HG02642 (cell line): ENCODE data around the gene RAD21L1.

ENCODE experiments used
- ATAC-seq: cut with Tn5 transposase; IDR thresholded peaks from one replicate; pipeline ENCODE4 v1.9.1; 2021; ENCODE audit warnings: mild to moderate bottlenecking; ENCODE audit not compliant: unreplicated experiment, poor library complexity

Gene RAD21L1

DNA sequence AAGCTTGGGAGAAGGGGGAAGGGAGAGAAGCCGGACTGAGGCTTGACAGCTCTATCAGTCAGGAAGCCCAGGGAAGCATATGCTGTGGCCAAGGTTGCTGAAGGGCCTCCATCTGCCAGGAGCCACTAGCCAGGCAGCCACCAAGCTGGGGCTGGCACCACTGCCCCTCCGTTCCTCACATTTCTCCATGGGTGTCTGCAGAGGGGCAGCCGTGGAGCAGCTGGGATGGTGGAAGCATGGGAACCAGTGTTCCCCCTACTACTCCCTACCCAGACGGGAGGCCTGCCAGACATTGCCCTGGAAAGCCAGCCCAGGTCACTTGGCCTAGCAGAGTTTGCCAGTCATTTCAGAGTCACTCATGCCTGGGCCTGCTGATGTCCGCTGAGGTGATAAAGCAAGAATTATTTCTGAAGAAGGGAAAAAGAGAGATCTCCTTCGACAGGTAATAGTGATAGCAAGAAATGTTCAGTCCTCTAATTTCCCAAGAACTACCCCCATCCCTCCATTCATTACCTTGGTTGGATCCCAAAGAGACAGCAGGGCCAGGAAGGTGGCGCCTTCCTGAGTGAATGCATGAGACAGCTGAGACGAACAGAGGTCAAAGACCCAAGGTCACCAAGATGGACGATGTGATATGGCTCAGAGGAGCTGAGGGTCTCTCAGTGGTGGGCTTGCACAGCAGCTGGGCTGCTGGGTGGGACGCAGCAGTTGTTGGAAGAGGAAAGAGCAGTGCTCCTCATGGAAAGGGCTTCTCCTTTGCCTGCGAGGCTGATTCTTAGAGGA, 62.1 kb downstream of the RAD21L1 start:
- ATAC-seq, result no peak

DNA sequence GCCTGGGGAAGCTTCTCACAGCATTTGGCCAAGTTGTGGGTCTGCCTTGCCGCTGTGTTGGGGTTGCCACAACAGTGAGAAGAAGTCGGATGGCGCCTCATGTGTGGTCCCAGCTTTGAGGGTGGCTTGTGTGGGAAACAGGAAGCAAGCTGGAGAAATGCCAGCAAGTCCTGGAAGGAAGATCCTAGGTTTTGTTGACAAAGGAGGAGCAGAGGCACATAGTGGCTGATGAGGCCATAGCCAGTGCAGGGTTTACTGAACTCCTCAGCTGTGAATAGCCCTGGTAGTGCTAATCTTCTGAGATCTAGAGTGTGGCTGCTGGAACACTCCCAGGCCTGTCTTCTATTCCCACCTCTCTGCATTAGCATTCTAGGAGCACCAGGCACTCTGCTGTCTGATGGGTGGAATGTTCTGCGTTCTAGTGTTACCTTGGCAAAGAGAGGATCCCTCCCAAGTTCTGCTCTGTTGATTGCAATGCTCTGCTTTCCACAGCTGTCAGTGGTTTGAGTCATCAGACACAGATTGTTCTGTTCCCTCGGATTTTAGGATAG, 65.4 kb downstream of the RAD21L1 start:
- no peak for ATAC-seq

DNA sequence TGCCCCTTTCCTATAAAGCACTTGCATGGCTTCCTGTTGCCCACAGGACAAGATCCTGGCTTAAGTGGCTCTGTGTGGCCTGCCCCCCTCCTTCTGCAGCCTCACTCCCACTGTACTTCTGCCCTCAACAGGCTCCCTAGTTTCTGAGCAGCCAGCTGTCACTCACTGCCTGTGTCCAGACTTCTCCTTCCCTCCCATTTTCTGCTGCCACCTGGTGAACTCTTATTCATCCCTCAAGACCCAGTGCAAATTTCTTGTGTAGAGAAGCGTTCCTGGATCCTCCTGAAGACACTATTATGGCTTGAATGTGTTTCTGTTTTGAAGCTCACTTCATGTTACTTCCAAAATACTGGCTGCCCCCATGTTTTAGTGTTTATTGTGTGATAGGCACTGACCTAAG, 66.8 kb downstream of the RAD21L1 start:
- ATAC-seq, result no peak

DNA sequence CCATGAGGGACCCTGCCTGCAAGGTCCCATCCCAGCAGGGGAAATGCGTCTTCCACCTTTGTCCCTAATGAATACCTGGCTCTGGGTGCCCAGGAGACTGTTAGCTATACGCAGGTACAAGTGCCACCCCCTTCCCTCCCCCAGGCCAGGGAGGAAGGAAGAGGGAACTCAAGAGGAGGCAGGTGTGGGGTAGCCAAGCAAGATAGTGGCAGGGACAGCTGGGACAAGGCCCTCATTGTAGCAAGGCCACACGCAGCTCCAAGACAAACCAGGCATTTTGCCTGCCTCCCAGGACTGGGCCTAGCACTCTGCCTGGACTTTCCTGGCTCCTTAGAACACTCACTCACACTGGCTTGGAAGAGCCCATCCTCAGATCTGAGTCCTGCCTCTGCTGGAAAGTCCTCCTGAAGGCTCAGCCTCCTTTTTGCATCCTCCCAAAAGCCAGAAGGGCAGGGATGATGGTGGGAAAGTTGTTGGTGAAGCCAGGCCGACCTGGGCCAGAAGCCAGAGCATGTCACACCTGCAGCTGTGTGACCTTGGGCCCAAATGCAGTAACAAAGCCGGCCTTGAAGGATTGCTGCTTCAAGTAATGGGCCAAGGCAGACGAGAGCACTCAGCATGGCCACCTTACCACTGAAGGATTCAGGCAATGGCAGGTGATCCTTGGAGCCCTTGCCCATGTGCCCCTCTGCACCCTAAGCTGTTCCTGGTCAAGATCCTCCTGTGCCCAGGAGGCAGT, 68.0 kb downstream of the RAD21L1 start:
- ATAC-seq, result no peak

DNA sequence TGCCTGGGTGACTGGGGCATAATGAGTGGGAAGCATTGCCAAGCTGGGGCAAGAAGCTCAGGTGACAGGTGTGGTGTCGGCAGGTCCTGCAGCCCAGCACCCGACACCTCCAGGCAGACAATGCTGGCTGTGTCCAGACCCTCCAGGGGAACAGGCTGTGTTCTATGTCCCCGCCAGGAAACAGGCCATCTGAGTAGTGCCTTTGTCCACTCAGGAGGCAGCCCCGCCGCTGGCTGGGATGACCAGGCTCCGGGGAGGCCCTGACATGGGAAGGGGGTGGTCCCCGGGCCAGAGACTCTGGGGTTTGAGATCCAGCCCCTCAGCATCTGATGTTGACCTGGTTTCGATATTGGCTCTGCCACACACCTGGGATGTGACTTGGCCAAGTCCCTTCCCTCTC, 68.7 kb downstream of the RAD21L1 start:
- no peak for ATAC-seq

DNA sequence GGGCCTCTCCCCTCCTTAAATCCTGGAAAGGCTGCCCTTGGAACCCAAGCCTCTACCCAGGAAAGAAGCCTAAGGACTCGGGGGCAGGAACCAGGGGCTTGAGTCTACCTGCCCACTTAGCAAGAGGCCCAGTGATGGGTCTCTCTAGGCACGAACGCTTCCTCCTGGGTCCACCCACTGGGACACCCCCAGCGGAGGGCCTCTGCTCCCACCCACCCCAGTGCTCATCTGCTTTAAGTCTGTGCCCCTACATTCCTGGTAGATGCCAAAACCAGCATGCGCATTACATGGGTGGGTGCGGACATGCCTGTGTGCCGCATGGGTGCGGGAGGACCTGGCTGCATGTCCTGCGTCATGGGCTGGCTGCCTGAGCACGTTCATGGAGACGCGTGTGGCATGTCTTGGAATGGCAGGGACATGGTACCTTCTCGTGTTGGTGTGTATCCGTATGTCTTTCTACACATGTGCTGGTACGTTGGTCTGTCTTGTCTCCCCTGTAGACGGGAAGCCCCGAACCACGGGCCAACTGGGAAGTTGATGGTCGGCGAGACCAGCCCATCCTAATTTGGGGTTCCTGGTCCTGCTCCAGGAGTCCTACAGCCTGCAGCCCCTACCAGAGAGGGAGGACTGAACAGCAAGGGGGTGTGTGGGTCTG, 69.6 kb downstream of the RAD21L1 start:
- ATAC-seq, result no peak

DNA sequence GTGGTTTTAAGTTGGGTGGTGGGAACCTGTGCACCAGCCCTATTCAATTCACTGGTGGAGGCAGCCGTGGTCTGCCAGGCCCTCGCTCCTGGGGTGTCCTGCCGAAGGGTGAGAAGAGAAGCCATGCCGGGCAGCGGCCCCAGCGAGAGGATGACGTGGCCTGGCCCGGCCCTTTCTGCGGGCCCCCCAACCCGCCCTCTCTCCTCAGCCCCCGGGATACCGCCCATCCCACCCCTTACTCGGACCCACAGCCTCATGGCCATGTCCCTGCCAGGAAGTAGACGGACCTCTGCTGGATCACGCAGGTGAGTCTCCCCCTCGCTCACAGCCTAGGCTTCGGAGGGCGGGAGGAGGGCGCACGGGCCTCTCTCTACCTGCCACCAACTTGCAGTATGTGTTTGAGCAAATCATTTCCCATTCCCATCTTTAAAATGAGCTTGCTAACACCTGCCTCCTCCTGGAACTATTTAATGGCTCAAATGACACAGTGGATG, 70.3 kb downstream of the RAD21L1 start:
- no peak for ATAC-seq

GRCh38 chr20:1296922-1297321, 71.1 kb downstream of the RAD21L1 start:
- no peak for ATAC-seq

DNA sequence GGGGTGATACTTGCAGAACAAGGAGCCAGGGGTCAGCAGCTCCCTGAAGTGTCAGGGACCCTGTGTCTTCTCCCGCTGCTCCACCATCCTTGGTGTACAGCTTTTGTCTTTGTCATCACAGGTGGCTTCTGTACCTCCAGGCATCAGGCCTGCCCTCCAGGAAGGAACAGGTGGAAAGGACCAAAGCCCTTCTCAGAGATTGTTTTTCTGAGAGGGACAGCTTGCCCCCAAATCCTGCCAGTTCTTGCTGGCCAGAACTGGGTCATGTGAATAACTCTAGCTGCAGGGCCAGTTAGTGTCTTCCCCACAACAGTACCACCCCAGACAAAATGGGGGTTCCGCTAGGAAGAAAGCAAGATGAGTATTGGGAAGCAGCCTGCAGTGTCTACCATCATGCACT, 71.6 kb downstream of the RAD21L1 start:
- no peak for ATAC-seq

- no peak for ATAC-seq
Measured at GRCh38 chr20:1298166-1298565, 72.3 kb downstream of the RAD21L1 start.

GRCh38 chr20:1298888-1299511, 73.2 kb downstream of the RAD21L1 start:
- ATAC-seq, result no peak

- ATAC-seq, result no peak
Measured at GRCh38 chr20:1299522-1299921, 73.7 kb downstream of the RAD21L1 start.

- no peak for ATAC-seq
Measured at GRCh38 chr20:1300083-1300840, 74.4 kb downstream of the RAD21L1 start.

DNA sequence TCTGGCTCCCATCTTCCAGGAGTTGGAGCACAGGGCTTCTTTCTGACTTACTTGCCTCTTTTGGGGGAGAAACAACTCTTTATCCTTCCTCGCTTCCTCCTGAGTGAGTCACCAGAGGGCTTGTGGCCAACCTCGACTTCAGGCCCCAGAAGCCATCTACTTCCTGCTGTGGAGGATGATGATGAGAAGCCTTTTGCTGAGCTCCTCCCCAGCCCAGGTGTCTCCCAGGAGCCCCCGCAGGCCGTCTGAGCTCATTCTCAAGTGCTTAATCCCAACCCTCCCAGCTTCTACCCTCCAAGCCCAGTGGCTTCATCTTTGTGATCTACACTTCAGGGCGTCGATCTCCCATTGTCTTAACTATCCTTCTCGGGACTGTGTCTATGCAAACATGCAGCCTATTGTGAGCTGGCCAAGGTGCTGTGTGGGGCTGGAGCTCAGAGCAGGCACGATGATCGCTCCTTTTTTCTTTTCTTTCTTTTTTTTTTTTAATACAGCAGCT, 75.2 kb downstream of the RAD21L1 start:
- ATAC-seq, result no peak

GRCh38 chr20:1302685-1303541, 77.1 kb downstream of the RAD21L1 start:
- no peak for ATAC-seq

DNA sequence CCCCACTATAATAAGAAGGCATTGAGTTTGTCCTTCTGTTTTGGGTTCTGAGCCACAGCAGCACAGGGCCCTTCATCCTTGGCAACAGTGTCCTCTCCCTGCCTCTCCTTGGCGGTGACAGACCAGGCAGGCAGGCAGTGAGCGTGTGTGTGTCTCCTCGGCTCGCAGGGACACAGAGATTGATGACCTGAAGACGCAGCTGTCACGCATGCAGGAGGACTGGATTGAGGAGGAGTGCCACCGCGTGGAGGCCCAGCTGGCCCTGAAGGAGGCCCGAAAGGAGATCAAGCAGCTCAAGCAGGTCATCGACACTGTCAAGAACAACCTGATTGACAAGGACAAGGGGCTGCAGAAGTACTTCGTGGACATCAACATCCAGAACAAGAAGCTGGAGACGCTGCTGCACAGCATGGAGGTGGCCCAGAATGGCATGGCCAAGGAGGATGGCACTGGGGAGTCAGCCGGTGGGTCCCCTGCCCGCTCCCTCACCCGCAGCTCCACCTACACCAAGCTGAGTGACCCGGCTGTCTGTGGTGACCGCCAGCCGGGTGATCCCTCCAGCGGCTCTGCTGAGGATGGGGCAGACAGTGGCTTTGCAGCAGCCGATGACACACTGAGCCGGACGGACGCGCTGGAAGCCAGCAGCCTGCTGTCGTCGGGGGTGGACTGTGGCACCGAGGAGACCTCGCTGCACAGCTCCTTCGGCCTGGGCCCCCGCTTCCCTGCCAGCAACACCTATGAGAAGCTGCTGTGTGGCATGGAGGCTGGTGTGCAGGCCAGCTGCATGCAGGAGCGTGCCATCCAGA, 79.1 kb downstream of the RAD21L1 start:
- ATAC-seq, result no peak
